Thyroid gland (tissue), 4 donors: Measurements from ENCODE around the gene LUZP2.

Source experiments
- POLR2A ChIP-seq, 2 donors: fragments of 450-650 bp; IDR thresholded peaks; one replicate each; pipeline ENCODE4 v1.6.1; 2017; ENCODE audit warnings: antibody characterized with exemption in 2 of 2, mild to moderate bottlenecking in 2 of 2, moderate library complexity in 1 of 2
- TF ChIP-seq, protein P1 (sequence below), 6 experiments: fragments of 200-600 bp in 3 of 6; fragments of 450-650 bp in 3 of 6; sonication (generic) in 3 of 6; IDR thresholded peaks; one replicate each; pipeline ENCODE4 v1.5.1; 2016 to 2019; ENCODE audit warnings: antibody characterized with exemption in 6 of 6, mild to moderate bottlenecking in 2 of 6, inconsistent platforms in 1 of 6, moderate library complexity in 1 of 6

DNA sequence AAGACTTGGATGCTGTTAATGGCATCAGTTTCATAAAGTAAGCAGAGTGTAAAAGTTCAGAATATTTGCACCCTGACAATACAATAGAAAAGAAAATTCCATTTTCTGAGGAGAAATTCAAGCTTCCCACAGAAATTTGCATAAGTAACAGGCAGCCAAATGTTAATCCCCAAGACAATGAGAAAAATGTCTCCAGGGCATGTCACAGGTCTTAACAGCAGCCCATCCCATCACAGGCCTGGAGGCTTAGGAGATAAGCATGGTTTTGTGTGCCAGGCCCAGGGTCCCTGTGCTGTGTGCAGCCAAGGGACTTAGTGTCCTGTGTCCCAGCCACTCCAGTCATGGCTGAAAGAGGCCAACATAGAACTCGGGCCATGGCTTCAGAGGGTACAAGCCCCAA is 347.6 kb downstream of the LUZP2 start:
- TF ChIP-seq, protein P1, sequence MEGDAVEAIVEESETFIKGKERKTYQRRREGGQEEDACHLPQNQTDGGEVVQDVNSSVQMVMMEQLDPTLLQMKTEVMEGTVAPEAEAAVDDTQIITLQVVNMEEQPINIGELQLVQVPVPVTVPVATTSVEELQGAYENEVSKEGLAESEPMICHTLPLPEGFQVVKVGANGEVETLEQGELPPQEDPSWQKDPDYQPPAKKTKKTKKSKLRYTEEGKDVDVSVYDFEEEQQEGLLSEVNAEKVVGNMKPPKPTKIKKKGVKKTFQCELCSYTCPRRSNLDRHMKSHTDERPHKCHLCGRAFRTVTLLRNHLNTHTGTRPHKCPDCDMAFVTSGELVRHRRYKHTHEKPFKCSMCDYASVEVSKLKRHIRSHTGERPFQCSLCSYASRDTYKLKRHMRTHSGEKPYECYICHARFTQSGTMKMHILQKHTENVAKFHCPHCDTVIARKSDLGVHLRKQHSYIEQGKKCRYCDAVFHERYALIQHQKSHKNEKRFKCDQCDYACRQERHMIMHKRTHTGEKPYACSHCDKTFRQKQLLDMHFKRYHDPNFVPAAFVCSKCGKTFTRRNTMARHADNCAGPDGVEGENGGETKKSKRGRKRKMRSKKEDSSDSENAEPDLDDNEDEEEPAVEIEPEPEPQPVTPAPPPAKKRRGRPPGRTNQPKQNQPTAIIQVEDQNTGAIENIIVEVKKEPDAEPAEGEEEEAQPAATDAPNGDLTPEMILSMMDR (IDR thresholded peaks at IDR 0.05): no peak
- TF ChIP-seq POLR2A (IDR thresholded peaks at IDR 0.05): no peak
